Gastrocnemius medialis (tissue), 4 donors: ENCODE data around the gene NEMF. TPM values are rescaled to one million over a fixed set of nuclear protein-coding genes. Genes with fewer than 3 reads are reported as not detected.

Source experiments
- ATAC-seq, 2 donors: fragments of 150-250 bp; one replicate each; pipeline ENCODE4 v1.9.1; 2016
- DNase-seq, 2 donors: peaks; one replicate each; pipeline ENCODE4 v3.0.0-alpha.2; 2019
- H3K27ac ChIP-seq, 4 donors: fragments of 200-600 bp; sonication (generic); 1 replicate in 1 of 4; 2 replicates in 3 of 4; pipeline ENCODE4 v1.5.1; 2016 to 2018; ENCODE audit warnings: mild to moderate bottlenecking in 2 of 4, moderate library complexity in 1 of 4
- H3K27me3 ChIP-seq, 3 donors: fragments of 200-600 bp; sonication (generic) in 2 of 3; 1 replicate in 1 of 3; 2 replicates in 2 of 3; pipeline versions ENCODE4 v1.5.1 to v1.6.0; 2016 to 2019; ENCODE audit warnings: mild to moderate bottlenecking in 1 of 3, moderate library complexity in 1 of 3
- H3K36me3 ChIP-seq, 2 donors: fragments of 200-600 bp; sonication (generic) in 1 of 2; one replicate each; pipeline ENCODE4 v1.5.1; 2017 to 2018
- H3K4me1 ChIP-seq, 2 donors: fragments of 200-600 bp; sonication (generic) in 1 of 2; one replicate each; pipeline ENCODE4 v1.5.1; 2016 to 2017; ENCODE audit warnings: mild to moderate bottlenecking in 2 of 2
- H3K4me3 ChIP-seq, 4 donors: fragments of 200-600 bp; sonication (generic) in 3 of 4; 1 replicate in 1 of 4; 2 replicates in 3 of 4; pipeline ENCODE4 v1.5.1; 2016 to 2019; ENCODE audit warnings: mild to moderate bottlenecking in 2 of 4
- H3K9me3 ChIP-seq, 3 donors: fragments of 200-600 bp; sonication (generic) in 2 of 3; 1 replicate in 1 of 3; 2 replicates in 2 of 3; pipeline ENCODE4 v1.5.1; 2016 to 2019
- POLR2A ChIP-seq, 2 donors: fragments of 450-650 bp; IDR thresholded peaks; one replicate each; pipeline ENCODE4 v1.6.1; 2017; ENCODE audit warnings: antibody characterized with exemption in 2 of 2, mild to moderate bottlenecking in 2 of 2, moderate library complexity in 2 of 2
- in situ Hi-C, 4 donors: fragments of 200-750 bp; cut with MboI; loops; one replicate each; pipeline versions ENCODE4 v1.15.0 to v1.8.0; 2017; ENCODE audit warnings: low sequenced_read_pairs in 4 of 4
- intact Hi-C: fragments of 100-400 bp; cut with DNase I; formaldehyde crosslinking; loops from one replicate; pipeline ENCODE4 v1.15.1; 2023; ENCODE audit warnings: low total_unique reads
- total RNA-seq, 4 donors: library from RNA; depleted of rRNA; stranded (reverse); fragments of >200 nt; gene quantifications; one replicate each; pipeline versions ENCODE4 v1.1.0 to v1.2.3, GENCODE V29; 2016
- TF ChIP-seq, protein P1 (sequence below), 5 experiments: fragments of 450-650 bp in 3 of 5; fragments of 200-600 bp in 2 of 5; sonication (generic) in 2 of 5; IDR thresholded peaks in 4 of 5; conservative IDR thresholded peaks in 1 of 5; 1 replicate in 4 of 5; 2 replicates in 1 of 5; pipeline ENCODE4 v1.5.1; 2016 to 2019; ENCODE audit warnings: antibody characterized with exemption in 5 of 5, mild to moderate bottlenecking in 3 of 5, moderate library complexity in 3 of 5

NEMF gene, protein sequence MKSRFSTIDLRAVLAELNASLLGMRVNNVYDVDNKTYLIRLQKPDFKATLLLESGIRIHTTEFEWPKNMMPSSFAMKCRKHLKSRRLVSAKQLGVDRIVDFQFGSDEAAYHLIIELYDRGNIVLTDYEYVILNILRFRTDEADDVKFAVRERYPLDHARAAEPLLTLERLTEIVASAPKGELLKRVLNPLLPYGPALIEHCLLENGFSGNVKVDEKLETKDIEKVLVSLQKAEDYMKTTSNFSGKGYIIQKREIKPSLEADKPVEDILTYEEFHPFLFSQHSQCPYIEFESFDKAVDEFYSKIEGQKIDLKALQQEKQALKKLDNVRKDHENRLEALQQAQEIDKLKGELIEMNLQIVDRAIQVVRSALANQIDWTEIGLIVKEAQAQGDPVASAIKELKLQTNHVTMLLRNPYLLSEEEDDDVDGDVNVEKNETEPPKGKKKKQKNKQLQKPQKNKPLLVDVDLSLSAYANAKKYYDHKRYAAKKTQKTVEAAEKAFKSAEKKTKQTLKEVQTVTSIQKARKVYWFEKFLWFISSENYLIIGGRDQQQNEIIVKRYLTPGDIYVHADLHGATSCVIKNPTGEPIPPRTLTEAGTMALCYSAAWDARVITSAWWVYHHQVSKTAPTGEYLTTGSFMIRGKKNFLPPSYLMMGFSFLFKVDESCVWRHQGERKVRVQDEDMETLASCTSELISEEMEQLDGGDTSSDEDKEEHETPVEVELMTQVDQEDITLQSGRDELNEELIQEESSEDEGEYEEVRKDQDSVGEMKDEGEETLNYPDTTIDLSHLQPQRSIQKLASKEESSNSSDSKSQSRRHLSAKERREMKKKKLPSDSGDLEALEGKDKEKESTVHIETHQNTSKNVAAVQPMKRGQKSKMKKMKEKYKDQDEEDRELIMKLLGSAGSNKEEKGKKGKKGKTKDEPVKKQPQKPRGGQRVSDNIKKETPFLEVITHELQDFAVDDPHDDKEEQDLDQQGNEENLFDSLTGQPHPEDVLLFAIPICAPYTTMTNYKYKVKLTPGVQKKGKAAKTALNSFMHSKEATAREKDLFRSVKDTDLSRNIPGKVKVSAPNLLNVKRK
- 10 to 100 TPM; 56.5 to 71.1 (median 65.2) TPM for total RNA-seq

DNA sequence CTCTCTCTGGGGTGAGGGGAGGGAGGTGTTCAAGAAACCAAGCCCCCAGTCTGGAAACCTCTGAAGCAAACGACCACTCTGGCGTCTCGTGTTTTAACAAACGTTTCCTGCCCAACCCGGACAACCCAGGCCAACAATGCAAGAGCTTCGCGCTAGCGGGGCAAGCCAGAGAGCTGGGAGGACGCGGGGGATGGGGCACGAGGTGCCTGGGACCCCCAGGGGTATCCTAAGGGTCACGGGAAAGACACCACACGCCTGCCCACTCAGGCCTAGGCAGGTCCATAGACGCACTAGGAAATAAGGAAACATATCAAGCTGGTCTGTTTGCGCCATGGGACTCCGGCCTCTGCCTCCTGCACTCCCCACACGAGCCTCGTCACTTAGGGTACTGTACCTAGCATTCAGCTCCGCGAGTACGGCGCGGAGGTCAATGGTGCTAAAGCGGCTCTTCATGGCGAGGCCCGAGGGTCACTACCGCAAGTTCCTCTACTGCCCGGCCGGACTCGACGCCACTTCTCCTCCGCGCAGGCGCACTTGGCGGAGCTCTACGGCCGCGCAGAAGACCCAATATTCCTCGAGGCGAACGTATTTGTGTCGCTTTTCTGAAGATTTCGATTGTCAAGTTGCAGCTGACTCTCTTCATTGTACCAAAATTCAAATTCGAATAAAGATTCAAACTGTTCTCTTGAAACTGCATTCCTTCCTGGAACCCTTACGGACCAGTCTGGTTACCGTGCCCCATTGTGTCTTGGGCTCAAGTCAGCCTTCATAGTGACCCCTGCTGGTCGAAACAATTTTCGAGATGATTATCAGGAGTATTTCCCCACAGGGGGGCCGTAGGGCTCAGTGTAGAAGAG, at the start of gene NEMF:
Gene NEMF (minus strand): TSS at position 488 of the 857 bp plus-strand sequence. CDS start 35 bp downstream, at position 453.
- DNase-seq (peak; percentile 71 to 83), ATAC-seq (peak; percentile 81)
- no peaks in the 10 kb centered on the region for H3K27me3 ChIP-seq
- in situ Hi-C loops = loop anchor here in 2 of 4 donors (25.0 kb wide), 1 partner anchor 685 kb away; the partner anchor contains the start of gene MAP4K5 (in 2 of the 2)
- peaks cover 0 to 20% of the 10 kb centered on the region in 2 donors for H3K36me3 ChIP-seq
- peak; percentile 79 to 82 for TF ChIP-seq POLR2A (IDR thresholded peaks at IDR 0.05)
- TF ChIP-seq, protein P1, sequence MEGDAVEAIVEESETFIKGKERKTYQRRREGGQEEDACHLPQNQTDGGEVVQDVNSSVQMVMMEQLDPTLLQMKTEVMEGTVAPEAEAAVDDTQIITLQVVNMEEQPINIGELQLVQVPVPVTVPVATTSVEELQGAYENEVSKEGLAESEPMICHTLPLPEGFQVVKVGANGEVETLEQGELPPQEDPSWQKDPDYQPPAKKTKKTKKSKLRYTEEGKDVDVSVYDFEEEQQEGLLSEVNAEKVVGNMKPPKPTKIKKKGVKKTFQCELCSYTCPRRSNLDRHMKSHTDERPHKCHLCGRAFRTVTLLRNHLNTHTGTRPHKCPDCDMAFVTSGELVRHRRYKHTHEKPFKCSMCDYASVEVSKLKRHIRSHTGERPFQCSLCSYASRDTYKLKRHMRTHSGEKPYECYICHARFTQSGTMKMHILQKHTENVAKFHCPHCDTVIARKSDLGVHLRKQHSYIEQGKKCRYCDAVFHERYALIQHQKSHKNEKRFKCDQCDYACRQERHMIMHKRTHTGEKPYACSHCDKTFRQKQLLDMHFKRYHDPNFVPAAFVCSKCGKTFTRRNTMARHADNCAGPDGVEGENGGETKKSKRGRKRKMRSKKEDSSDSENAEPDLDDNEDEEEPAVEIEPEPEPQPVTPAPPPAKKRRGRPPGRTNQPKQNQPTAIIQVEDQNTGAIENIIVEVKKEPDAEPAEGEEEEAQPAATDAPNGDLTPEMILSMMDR (IDR thresholded peaks at IDR 0.05 in 4 of 5, conservative IDR thresholded peaks at IDR 0.05 in 1 of 5) = peak; percentile 76 to 92 (median 78)
- intact Hi-C loops = loop anchor here (1.0 to 5.0 kb wide), 4 partner anchors 41 to 265 kb away; partner anchors contain the start of genes ARF6, DNAAF2, KLHDC2 and RPS29
- peak within 1 kb of the TSS; percentile 78 to 95 (median 86) for H3K4me3 ChIP-seq
- peak within 1 kb of the TSS; percentile 92 to 98 (median 96) for H3K27ac ChIP-seq
- H3K9me3 ChIP-seq = no peaks in the 10 kb centered on the region
- peaks cover 37 to 39% of the 10 kb centered on the region in 2 donors for H3K4me1 ChIP-seq

DNA sequence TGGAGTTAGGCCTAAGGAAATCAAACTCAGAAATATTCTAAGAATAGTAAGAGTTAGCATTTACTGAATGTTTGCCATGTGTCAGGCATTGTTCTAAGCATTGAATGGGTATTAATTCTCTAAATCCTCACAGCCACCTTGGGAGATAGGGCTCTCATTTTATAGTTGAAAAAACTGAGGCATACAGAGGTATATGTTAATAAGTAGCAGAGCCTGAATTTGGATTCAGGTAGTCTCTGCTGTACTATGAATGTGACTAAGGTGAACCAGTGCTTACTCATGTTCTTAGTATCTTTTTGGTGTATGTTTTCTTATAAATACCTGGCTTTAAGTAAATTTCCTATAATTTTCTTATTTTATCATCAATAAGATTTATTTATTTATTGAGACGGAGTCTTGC, 48.4 kb upstream of the NEMF start:
- Histone ChIP-seq H3K9me3 (no peaks in the 10 kb centered on the region), H3K4me1 (peaks cover 27 to 30% of the 10 kb centered on the region in 2 donors), H3K27ac (peak overlapping the region in 2 of 4 donors; percentile 11 to 39), H3K4me3 (no peak overlapping the region), H3K36me3 (peaks cover 0 to 4% of the 10 kb centered on the region in 2 donors), H3K27me3 (no peaks in the 10 kb centered on the region)
- ATAC-seq (no peak), DNase-seq (no peak)
- intact Hi-C loops (no loop called here), in situ Hi-C loops (no loop called here)
- TF ChIP-seq, protein P1 (IDR thresholded peaks at IDR 0.05 in 4 of 5, conservative IDR thresholded peaks at IDR 0.05 in 1 of 5) = no peak
- TF ChIP-seq POLR2A (IDR thresholded peaks at IDR 0.05) = no peak

DNA sequence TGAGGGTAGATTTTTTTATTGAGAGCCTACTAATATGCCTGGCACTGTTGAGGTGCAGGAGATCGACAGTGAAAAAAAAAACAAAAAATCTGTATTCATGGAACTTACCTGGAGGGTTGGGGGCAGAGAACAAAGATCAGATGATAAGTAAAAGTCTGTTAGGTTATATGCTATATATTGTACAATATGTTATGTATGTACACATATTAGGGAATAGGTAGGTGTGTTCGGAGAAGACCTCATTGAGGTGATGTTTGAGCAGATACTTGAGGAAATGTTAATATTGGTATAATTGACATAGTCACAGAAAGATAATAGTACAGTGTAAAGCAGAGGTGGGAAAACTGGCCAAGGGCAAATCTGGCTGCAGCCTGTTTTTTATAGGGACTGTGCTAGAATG, 45.9 kb upstream of the NEMF start:
- intact Hi-C loops = no loop called here
- DNase-seq = no peak
- Histone ChIP-seq H3K9me3 (no peaks in the 10 kb centered on the region), H3K27me3 (no peaks in the 10 kb centered on the region), H3K4me1 (peaks cover 44 to 47% of the 10 kb centered on the region in 2 donors), H3K4me3 (peak overlapping the region in 1 of 4 donors; percentile 35), H3K36me3 (peaks cover 0 to 19% of the 10 kb centered on the region in 2 donors), H3K27ac (peak overlapping the region; percentile 96 to 100 (median 98))
- TF ChIP-seq, protein P1 (IDR thresholded peaks at IDR 0.05 in 4 of 5, conservative IDR thresholded peaks at IDR 0.05 in 1 of 5) = no peak
- TF ChIP-seq POLR2A (IDR thresholded peaks at IDR 0.05) = no peak
- no peak for ATAC-seq
- in situ Hi-C loops = loop anchor here in 2 of 4 donors (5.0 to 10.0 kb wide), 2 partner anchors 104 to 106 kb away; no protein-coding TSS in a partner anchor
